ENCODE data around the gene RHBDL3. TPM values are rescaled to one million over a fixed set of nuclear protein-coding genes. Genes with fewer than 3 reads are reported as not detected.

RHBDL3 gene
- total RNA-seq, 1 donor from 2014 or later, result 0.25 TPM

DNA sequence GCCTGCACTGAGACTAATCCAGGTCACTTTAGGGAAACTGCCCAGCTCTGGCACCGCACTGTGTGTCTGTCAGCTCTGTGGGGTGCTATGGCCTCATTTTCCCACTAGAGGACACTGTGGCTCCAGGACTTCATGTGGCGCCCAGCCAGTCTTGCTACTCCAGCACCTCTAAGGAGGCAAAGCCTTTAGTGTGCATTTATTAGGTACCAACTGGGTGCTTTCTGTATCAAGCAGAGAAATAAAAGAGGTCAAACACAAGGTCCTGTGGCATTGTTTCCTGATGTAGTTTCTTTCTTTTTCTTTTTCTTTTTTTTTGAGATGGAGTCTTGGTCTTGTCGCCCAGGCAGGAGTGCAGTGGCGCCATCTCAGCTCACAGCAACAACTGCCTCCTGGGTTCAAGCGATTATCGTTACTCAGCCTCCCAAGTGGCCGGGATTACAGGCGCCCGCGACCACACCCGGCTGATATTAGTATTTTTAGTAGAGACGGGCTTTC lies 12.5 kb upstream of the RHBDL3 start:
- Mint-ChIP-seq H3K27ac (ENCODE audit: unreplicated experiment) (no peak overlapping the region), H3K4me1 (ENCODE audit: low read depth) (peaks cover 4% of the 10 kb centered on the region), H3K4me3 (ENCODE audit: unreplicated experiment) (no peak overlapping the region), H3K27me3 (ENCODE audit: low read depth) (no peaks in the 10 kb centered on the region), H3K9me3 (ENCODE audit: low read depth) (no peaks in the 10 kb centered on the region), H3K36me3 (ENCODE audit: low read depth) (no peaks in the 10 kb centered on the region)
- no peak for DNase-seq (ENCODE audit: low spot score)
- TF ChIP-seq, protein P1, sequence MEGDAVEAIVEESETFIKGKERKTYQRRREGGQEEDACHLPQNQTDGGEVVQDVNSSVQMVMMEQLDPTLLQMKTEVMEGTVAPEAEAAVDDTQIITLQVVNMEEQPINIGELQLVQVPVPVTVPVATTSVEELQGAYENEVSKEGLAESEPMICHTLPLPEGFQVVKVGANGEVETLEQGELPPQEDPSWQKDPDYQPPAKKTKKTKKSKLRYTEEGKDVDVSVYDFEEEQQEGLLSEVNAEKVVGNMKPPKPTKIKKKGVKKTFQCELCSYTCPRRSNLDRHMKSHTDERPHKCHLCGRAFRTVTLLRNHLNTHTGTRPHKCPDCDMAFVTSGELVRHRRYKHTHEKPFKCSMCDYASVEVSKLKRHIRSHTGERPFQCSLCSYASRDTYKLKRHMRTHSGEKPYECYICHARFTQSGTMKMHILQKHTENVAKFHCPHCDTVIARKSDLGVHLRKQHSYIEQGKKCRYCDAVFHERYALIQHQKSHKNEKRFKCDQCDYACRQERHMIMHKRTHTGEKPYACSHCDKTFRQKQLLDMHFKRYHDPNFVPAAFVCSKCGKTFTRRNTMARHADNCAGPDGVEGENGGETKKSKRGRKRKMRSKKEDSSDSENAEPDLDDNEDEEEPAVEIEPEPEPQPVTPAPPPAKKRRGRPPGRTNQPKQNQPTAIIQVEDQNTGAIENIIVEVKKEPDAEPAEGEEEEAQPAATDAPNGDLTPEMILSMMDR (IDR thresholded peaks at IDR 0.05), result peak; percentile 91

DNA sequence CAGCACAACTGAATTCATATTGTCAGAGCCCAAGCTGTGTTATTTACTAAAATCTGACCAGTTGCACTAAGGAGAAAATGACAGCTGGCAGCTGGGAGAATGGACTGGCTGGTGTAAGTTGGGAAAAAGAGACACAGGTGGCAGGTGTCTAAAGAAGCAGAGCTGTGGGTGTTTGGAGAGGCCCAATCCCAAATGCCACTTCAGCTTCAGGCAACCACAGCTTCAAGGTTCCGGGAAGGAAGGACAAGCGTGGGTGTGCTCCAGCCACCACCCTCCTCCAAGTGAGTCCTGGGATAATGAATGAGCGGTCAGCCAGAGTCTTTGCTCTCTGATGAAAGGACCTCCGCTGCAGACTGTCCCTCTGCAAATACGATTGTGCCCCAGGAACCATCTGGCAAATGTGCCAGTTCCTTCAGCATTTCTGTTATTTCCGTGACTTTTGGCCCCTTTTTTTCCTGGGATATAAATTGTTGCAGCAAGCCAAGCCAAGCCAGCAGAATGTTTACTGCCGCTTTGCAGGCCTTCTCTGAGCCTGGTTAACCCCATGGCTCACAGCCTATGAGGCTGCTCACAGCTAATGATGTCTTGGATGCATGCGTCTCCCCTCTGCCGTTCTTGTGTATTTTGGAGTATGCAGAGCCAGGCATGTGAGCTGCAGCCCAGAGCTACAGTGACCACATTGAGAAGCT lies 9.5 kb upstream of the RHBDL3 start:
- TF ChIP-seq, protein P1 (IDR thresholded peaks at IDR 0.05), result no peak
- H3K27me3 Mint-ChIP-seq (ENCODE audit: low read depth), result peaks cover 3% of the 10 kb centered on the region
- H3K9me3 Mint-ChIP-seq (ENCODE audit: low read depth), result no peaks in the 10 kb centered on the region
- H3K4me1 Mint-ChIP-seq (ENCODE audit: low read depth), result peaks cover 9% of the 10 kb centered on the region
- no peak overlapping the region for H3K4me3 Mint-ChIP-seq (ENCODE audit: unreplicated experiment)
- no peaks in the 10 kb centered on the region for H3K36me3 Mint-ChIP-seq (ENCODE audit: low read depth)
- no peak for DNase-seq (ENCODE audit: low spot score)
- H3K27ac Mint-ChIP-seq (ENCODE audit: unreplicated experiment), result no peak overlapping the region

DNA sequence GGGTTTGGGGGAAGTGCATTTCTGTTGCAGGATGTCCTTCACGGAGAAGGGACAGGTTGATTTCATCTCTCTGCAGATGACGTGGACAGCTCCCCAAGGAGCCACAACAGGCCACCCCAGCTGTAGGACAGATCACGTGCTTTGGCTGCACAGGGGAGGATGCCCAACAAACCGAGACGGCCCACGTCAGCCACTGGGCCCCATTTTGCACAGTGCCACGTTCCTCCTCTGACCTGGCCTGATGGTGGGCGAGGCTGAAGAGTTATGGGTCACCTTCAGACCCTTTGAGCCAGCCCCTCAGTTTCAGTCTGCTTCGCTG lies 9.0 kb upstream of the RHBDL3 start:
- Mint-ChIP-seq H3K4me3 (ENCODE audit: unreplicated experiment) (no peak overlapping the region), H3K9me3 (ENCODE audit: low read depth) (no peaks in the 10 kb centered on the region), H3K27me3 (ENCODE audit: low read depth) (peaks cover 5% of the 10 kb centered on the region), H3K4me1 (ENCODE audit: low read depth) (peaks cover 13% of the 10 kb centered on the region), H3K36me3 (ENCODE audit: low read depth) (no peaks in the 10 kb centered on the region), H3K27ac (ENCODE audit: unreplicated experiment) (no peak overlapping the region)
- DNase-seq (ENCODE audit: low spot score), result no peak
- TF ChIP-seq, protein P1 (IDR thresholded peaks at IDR 0.05), result no peak

DNA sequence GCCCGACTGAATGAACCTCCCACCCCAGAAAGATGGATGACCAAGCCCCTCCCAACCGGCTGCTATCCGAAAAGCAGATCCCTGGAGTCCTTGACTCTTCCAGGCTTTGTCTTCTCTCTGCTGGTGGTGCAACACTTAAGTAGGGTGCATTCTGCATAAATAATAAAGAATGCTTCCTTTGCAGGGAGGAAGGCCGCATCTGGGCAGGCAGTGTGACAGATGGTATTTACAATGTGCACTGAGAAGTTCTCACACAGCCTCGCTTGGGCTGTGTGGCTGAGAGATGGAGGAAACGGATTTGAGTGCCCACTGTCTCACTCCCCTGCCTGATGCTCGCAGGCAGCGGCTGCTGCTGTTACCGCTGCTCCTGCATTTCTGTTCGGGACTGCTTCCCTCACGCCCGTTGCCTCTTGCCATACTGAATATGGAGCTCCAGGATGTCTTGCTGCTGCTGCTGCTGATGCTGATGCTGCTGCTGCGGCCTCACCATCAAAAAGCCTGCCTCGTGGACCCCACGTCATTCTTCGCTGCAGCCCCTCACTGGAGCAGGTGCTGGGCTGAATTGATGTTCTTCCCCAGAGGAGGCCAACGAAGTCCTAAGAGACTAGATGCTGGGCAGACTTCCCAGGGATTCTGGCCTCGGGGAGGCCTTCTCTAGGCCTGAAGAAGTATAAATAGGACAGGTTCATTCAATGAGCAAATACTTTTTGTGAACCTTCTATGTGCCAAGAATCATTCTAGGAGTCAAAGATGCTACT lies 7.1 kb upstream of the RHBDL3 start:
- DNase-seq (ENCODE audit: low spot score), result no peak
- Mint-ChIP-seq H3K4me1 (ENCODE audit: low read depth) (peaks cover 13% of the 10 kb centered on the region), H3K4me3 (ENCODE audit: unreplicated experiment) (no peak overlapping the region), H3K27me3 (ENCODE audit: low read depth) (peaks cover 21% of the 10 kb centered on the region), H3K36me3 (ENCODE audit: low read depth) (no peaks in the 10 kb centered on the region), H3K9me3 (ENCODE audit: low read depth) (no peaks in the 10 kb centered on the region), H3K27ac (ENCODE audit: unreplicated experiment) (no peak overlapping the region)
- TF ChIP-seq, protein P1 (IDR thresholded peaks at IDR 0.05), result no peak

DNA sequence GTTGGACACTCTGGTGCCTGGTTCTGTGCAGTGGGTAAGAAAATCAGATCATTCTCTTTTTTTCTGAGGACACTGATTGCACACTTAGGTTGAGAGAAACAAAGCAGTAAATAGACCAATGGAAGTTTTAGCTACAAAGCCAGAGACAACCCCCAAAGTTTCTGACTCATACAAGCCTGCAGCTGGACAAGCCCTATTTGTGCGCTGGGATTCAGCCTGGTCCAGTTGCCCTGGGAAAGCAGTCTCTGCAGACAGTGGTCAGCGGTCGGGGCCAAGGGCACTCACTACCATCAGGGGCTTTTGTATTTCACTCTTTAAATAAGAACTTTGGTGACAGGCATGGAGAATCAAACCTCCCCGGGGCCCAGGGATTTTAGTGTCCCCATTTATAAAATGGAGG lies 6.0 kb upstream of the RHBDL3 start:
- peaks cover 32% of the 10 kb centered on the region for H3K27me3 Mint-ChIP-seq (ENCODE audit: low read depth)
- H3K36me3 Mint-ChIP-seq (ENCODE audit: low read depth), result no peaks in the 10 kb centered on the region
- no peak overlapping the region for H3K4me3 Mint-ChIP-seq (ENCODE audit: unreplicated experiment)
- DNase-seq (ENCODE audit: low spot score), result no peak
- TF ChIP-seq, protein P1 (IDR thresholded peaks at IDR 0.05), result no peak
- H3K4me1 Mint-ChIP-seq (ENCODE audit: low read depth), result peaks cover 15% of the 10 kb centered on the region
- no peak overlapping the region for H3K27ac Mint-ChIP-seq (ENCODE audit: unreplicated experiment)
- no peaks in the 10 kb centered on the region for H3K9me3 Mint-ChIP-seq (ENCODE audit: low read depth)

Measured in chondrocyte (in vitro differentiated cells).